HG02840 (cell line): ENCODE results near the gene ABCA1.
"Not testable (repeated sequence)": the region's sequence is repeated elsewhere in the genome, so short reads cannot be mapped to it uniquely, and the experiment has no call there.

ENCODE experiments used
- ATAC-seq: cut with Tn5 transposase; IDR thresholded peaks from one replicate; pipeline ENCODE4 v1.9.1; 2021; ENCODE audit warnings: mild to moderate bottlenecking, moderate library complexity, moderate number of reproducible peaks; ENCODE audit not compliant: unreplicated experiment, low FRiP score

ABCA1 gene

GRCh38 chr9:104873489-104873850, 54.5 kb downstream of the ABCA1 start:
- ATAC-seq: no peak

DNA sequence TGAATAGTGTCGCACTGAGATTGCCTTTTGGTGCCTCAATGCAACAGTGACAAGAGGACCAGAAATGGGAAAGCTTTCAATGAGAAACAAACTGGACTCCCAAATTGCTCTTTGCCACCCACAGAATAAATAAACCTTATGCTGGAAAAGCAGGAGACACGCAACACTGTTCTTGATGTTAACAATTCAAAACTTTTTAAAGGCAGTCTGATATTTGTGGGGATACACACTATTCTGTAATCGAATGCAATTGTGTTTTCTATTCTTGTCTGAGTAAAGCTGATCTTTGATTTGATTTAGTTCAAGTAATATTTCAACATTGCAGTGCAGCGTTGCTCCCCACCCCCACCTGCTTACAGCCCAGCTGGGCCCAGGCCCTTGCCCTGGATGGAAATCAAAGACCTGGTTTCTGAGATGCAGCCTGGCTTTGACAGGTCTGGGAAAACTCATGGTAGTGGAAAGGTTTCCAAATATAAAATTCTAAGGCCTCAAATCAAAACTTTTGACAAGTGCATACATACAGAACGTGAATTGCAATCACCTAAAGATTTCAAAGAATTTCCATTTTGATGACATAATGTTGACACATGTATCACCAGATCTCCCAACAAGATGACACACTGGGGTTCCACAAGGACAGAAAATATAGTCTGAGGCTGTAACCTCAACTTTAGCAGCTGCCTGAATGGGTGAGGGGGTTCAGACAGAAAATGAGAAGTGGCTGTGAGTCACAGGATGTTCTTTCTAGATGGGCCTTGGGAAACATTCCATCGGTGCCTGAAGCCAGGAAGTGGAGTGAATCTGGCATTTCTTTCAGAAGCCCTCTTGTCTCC, 55.1 kb downstream of the ABCA1 start:
- no peak for ATAC-seq

DNA sequence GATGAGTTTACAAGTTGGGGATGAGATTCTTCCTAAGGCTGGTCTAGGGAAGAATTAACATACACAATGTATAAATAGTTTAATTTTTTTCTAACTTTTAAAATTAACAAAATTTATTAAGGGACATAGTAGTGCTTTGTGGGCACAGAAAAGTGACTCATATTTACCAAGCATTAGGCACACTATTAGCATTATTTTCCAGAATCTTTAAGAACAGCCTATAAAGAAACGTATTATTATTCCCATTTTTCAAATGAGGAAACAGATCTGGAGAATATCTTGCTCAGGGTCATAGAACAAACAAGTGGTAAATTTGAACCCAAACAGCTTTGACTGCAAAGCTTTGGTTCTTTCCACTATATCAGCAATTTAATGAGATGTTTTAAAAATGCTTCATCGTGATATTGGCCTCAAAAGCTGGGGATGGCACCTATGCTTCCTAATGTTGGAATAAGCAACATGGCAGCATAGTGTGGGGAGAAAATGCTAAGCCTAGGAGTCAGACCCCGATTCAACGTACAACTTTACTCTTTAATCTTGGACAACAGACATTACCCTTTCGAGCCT, 55.9 kb downstream of the ABCA1 start:
- ATAC-seq: no peak

GRCh38 chr9:104869811-104870210, 58.1 kb downstream of the ABCA1 start:
- no peak for ATAC-seq

DNA sequence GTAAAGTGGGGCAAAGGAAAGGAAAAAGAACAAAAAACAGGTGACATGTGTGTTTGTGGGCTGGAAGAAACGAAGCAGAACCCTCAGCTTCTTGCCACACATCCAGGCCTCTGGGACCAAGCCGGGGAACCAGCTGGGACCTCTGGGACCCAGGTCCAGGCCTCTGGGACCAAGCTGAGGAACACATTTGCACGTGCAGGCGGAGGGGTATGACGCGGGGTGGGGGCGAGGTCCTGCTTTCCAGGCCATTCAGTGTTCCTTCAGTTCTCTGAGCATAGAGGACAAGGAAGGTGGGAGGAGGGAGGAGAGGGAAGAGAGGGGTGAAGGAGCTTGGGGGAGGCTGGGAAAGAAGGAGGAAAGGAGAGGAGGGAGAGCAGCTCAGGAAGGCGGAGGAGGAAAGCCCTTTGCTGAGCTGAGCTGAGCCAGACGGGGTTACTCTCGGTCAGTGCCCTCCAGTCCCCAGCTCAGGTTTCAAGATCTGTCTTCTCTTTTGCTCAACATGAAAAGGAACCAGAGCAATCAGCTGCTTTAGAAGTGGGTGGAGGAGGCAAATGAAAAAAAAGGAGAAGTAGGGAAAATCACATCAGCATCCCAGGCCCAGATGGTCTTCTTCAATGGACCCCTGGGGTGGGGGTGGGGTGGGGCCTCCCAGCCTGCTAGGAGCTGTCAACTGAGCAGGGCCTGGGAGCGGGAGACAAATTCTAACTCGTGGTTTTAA, 59.1 kb downstream of the ABCA1 start:
- ATAC-seq: peak; percentile 85

GRCh38 chr9:104868303-104868686, 59.7 kb downstream of the ABCA1 start:
- no peak for ATAC-seq

- ATAC-seq: no peak
These were observed 61.8 kb downstream of the ABCA1 start for GRCh38 chr9:104866191-104866590.

DNA sequence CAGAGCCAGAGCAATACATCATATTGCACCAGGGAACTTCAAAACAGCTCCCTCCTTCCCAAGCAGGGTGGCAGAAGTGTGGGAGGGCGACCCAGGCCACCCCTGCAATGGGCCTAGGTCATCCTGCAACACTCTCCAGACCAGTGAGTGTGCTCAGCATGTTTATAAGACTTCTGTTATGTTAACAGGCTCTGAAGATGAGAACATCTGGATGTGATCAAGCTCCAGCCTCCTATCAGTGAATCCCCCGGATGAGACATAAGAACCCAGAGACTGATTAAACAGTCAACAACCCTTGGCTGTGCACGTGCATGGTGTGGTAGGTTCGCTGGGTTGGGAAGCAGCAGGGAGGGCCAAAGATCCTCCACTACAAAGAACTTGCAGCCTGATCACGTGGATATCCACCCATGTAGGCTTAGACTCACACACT, 63.3 kb downstream of the ABCA1 start:
- no peak for ATAC-seq

GRCh38 chr9:104863180-104863883, 64.6 kb downstream of the ABCA1 start:
- ATAC-seq: no peak

- no peak for ATAC-seq
These were observed 66.6 kb downstream of the ABCA1 start for GRCh38 chr9:104861397-104861796.

GRCh38 chr9:104860263-104860662, 67.7 kb downstream of the ABCA1 start:
- ATAC-seq: no peak

DNA sequence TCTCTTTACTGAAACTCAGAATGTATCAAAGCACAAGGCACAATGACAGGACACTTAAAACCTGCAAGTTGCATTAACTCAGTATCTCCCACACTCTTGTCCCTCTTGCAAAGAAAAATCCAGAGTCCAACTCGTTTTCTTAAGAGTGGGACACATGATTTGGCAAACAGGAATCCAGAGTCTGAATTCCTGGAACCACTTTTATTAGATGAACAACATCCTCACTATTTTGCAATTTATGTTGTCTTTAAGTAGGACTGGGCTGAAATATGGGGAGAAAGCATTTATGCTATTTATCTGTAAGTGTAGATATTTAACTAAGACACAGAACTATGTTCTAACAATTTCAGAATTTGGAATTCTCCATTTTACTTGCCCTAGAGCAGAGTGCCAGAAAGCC, 69.1 kb downstream of the ABCA1 start:
- ATAC-seq: no peak

DNA sequence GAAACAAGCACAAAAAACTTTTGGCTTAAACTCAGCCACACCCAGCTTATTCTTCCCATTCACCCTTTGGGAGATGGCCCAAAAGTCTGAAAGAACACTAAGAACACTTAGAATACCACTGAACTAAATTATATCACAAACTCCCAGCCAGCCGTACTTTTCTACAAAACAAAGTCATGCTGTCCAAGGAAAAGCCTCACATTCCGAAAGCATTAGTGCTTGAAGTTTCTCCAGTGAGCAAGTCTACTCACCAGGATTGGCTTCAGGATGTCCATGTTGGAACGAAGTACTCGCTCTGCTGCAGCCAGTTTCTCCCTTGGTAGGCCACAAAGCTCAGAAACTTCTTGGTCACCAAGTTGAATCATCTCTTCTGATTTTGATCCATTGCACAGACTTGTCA, 69.7 kb downstream of the ABCA1 start:
- ATAC-seq: no peak

DNA sequence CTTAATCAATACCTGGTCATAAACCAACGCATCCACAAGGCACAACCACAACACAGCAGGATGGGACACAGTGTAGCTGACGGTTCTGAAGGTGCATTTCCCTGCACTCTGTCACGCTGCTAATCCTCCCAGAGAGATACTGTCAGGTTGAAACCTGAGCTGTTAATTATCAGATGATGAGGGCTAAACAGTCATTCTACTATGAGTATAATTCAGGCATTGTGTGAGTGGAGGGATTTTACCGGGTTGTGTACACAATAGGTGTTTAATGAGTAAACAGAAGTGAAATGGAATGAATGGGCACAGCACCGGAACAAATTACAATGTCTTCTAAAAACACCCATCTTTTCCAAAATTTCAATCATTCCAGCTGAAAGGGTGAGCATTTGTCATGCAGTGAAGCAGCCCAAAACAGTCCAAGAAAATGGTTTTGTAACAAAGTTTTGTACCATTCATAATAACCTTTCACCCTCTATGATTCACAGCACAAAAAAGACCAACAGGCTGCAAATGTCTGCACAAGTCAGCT, 71.5 kb downstream of the ABCA1 start:
- no peak for ATAC-seq

DNA sequence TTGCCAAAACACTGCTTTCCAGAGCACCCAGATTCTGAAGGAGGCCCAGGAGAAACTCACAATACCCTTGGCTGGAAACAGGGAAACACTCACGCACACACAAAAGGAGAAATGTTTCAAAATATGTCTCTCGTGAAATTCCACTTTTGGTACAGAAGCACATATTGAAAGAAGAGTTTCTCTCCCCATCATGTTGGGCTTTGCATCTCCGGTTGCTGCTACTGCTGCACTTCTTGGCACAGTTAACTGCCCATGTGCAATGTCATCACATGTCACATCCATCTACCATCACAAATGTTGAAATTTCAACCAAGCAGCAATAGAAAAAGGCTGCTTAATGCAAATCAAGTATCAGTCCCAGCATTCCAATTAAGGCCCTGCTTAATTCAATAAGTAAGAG, 72.1 kb downstream of the ABCA1 start:
- no peak for ATAC-seq

DNA sequence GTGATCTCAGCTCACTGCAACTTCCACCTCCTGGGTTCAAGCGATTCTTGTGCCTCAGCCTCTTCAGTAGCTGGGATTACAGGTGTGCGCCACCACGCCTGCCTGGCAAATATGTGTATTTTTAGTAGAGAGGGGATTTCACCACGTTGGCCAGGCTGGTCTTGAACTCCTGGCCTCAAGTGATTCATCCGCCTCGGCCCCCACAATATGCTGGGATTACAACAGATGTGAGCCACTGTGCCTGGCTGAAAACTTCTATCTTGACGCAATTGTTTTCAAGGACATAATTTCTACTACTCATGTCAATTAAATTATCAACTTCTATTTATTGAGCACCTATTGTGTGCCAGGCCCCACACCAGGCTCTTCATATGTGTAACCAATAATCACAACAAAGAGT, 72.7 kb downstream of the ABCA1 start:
- ATAC-seq: not testable (repeated sequence)

GRCh38 chr9:104854613-104855012, 73.3 kb downstream of the ABCA1 start:
- no peak for ATAC-seq

GRCh38 chr9:104853683-104854082, 74.3 kb downstream of the ABCA1 start:
- no peak for ATAC-seq

DNA sequence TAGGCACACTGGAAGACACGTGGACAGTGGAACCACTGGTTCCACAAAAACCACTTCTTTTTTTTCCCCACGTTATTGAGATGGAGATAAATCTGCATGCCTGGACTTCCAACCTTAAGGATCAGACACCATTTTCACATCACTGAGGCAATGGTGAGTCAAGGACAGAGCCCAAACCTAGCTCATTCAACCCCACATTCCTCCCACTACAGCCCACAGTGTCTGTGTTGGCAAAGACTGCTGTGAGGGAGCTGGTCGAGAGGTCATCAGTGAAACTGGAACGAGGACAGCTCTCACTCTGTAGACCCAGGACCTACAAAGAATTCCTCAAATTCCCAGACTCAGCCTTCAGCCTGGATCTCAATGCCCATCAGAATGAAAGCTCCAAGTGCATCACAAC, 74.8 kb downstream of the ABCA1 start:
- ATAC-seq: no peak

DNA sequence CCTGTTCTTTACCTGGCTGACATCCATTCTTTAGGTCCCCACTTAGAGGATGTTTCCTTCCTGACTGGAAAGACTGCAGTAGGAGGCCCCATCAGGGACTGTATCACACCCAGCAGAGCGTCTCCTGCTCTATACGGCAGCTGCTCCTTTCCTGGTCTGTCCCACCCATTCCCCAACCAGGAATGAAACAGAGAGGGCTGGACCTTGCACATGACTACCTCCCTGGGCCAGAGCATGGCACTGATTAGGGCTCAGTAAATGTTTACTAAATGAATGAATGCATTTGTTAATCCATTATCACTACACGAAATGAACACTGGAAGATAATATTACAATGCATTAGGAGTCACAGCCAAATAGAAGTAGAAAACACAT, 76.4 kb downstream of the ABCA1 start:
- ATAC-seq: no peak
